ENCODE measurements around the gene MROH2B.

DNA sequence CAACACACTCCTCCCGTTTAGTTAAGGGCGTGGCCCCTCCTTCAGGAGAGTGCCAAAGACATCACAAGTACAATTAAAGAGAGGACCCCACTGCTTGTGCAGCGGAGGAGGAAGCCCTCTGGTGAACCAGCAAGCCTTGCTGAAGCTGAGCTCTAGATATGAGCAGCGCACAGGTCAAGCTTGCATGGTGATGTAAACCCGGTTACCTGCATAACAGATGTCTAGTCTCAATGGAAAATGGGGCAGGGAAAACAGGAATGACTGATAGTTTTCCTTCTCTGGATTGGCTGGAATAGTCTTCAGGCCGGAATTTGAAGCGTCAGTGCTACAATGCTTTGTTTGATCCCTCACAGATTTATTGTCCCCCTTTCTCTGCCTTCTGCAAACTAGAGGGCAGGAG lies 66.2 kb downstream of the MROH2B start:
- no peak for TF ChIP-seq POLR2A (IDR thresholded peaks at IDR 0.05; ENCODE audit: low read depth, low read length)
- no peak for TF ChIP-seq POU2F2 (IDR thresholded peaks at IDR 0.05; ENCODE audit: low read depth, low read length)
- no peak for TF ChIP-seq POLR2AphosphoS5 (IDR thresholded peaks at IDR 0.05; ENCODE audit: low read depth, low read length)
